GM12878 (cell line): ENCODE measurements around the gene ZNF182. TPM values are rescaled to one million over a fixed set of nuclear protein-coding genes. Genes with fewer than 3 reads are reported as not detected.
A peak's percentile ranks its signal among the peaks of the same experiment; 100 is the strongest.

Experiments
- ATAC-seq: fragments of 200-7000 bp; cut with Tn5 transposase; 3 replicates; pipeline ENCODE4 v1.9.1; 2020; ENCODE audit warnings: mild to moderate bottlenecking, moderate library complexity
- BruUV-seq: library from RNA; stranded (reverse); fragments of 400-500 nt; replicated peaks from 2 replicates; lab custom pipeline; 2021; lab: Mats Ljungman, UMichigan
- CTCF ChIA-PET: fragments of 300-600 bp; sonication (Branson Sonifier 250); formaldehyde crosslinking; extraction: SDS; loops from one replicate; lab custom pipeline; 2021; ENCODE audit warnings: inconsistent platforms; lab: Yijun Ruan, JAX
- POLR2A ChIA-PET: fragments of 350-600 bp; formaldehyde crosslinking; extraction: SDS; loops from one replicate; lab custom pipeline; 2021; ENCODE audit warnings: inconsistent platforms; lab: Charles Lee
- RAD21 ChIA-PET: fragments of 300-600 bp; sonication (Branson Sonifier 250); formaldehyde crosslinking; loops from one replicate; lab custom pipeline; 2023; ENCODE audit warnings: antibody characterized with exemption; ENCODE audit not compliant: unreplicated experiment; lab: Charles Lee
- SMC1A ChIA-PET: fragments of 300-600 bp; sonication (Branson Sonifier 250); formaldehyde crosslinking; loops from one replicate; lab custom pipeline; 2023; ENCODE audit not compliant: unreplicated experiment, uncharacterized antibody; lab: Charles Lee
- DNase-seq: peaks from one replicate; pipeline ENCODE4 v3.0.0-alpha.2; 2011; ENCODE audit warnings: low read depth, low spot score
- FAIRE-seq: peaks from 3 replicates; lab custom pipeline; 2011; peaks lifted over from hg19 to GRCh38; lab: Jason Lieb, UNC
- H2AFZ ChIP-seq: 2 replicates; pipeline ENCODE4 v1.6.0; 2011; ENCODE audit warnings: low read depth, low read length, control low read depth; ENCODE audit not compliant: control insufficient read depth
- H3K27ac ChIP-seq: 2 replicates; pipeline ENCODE4 v1.5.1; 2011; ENCODE audit warnings: control low read depth; ENCODE audit not compliant: control insufficient read depth, insufficient read depth
- H3K27me3 ChIP-seq, 2 experiments: replicated peaks in 1 of 2; 2 replicates each; pipeline versions ENCODE4 v1.6.0 to v1.6.1; 2011; ENCODE audit warnings: low read length in 1 of 2; ENCODE audit not compliant: control insufficient read depth in 2 of 2, insufficient read depth in 2 of 2
- H3K36me3 ChIP-seq, 2 experiments: 2 replicates each; pipeline ENCODE4 v1.5.1; 2011; ENCODE audit warnings: low read length in 1 of 2; ENCODE audit not compliant: control insufficient read depth in 2 of 2, insufficient read depth in 2 of 2
- H3K4me1 ChIP-seq: 2 replicates; pipeline ENCODE4 v1.6.1; 2011; ENCODE audit warnings: mild to moderate bottlenecking, low read length, moderate library complexity, mixed read lengths; ENCODE audit not compliant: control insufficient read depth, insufficient read depth
- H3K4me2 ChIP-seq: 2 replicates; pipeline ENCODE4 v1.6.0; 2011; ENCODE audit warnings: control low read depth; ENCODE audit not compliant: control insufficient read depth, insufficient read depth
- H3K4me3 ChIP-seq: fragments of 200-600 bp; sonication (generic); 2 replicates; pipeline ENCODE4 v1.5.1; 2016
- H3K79me2 ChIP-seq: 2 replicates; pipeline ENCODE4 v1.6.0; 2011; ENCODE audit warnings: low read length; ENCODE audit not compliant: control insufficient read depth, insufficient read depth
- H3K9ac ChIP-seq: 2 replicates; pipeline ENCODE4 v1.8.0; 2011; ENCODE audit warnings: low read length, control low read depth, mixed read lengths; ENCODE audit not compliant: control insufficient read depth, insufficient read depth
- H3K9me3 ChIP-seq: replicated peaks from 3 replicates; pipeline ENCODE4 v1.5.1; 2011; ENCODE audit warnings: mild to moderate bottlenecking, low read length; ENCODE audit not compliant: control insufficient read depth, insufficient read depth
- H4K20me1 ChIP-seq: 2 replicates; pipeline ENCODE4 v1.6.0; 2011; ENCODE audit not compliant: control insufficient read depth, insufficient read depth
- E2F8 ChIP-seq: fragments of 450-650 bp; IDR thresholded peaks from 2 replicates; pipeline ENCODE4 v1.6.1; 2018; ENCODE audit warnings: mild to moderate bottlenecking, low read depth, moderate library complexity; ENCODE audit not compliant: partially characterized antibody
- GATAD2B ChIP-seq: fragments of 450-650 bp; conservative IDR thresholded peaks from 2 replicates; pipeline ENCODE4 v1.6.1; 2017; ENCODE audit warnings: low read depth, mild to moderate bottlenecking, moderate library complexity
- IKZF2 ChIP-seq, 2 experiments: fragments of 450-650 bp; IDR thresholded peaks; 2 replicates each; pipeline ENCODE4 v1.6.1; 2017; ENCODE audit warnings: mild to moderate bottlenecking in 2 of 2, moderate library complexity in 2 of 2
- NFIC ChIP-seq: IDR thresholded peaks from 2 replicates; pipeline ENCODE4 v1.6.1; 2012; ENCODE audit warnings: low read depth, mild to moderate bottlenecking, inconsistent platforms, low read length, moderate library complexity
- POU2F2 ChIP-seq: IDR thresholded peaks from 3 replicates; pipeline ENCODE4 v1.6.1; 2011; ENCODE audit warnings: low read depth, mild to moderate bottlenecking, low read length, borderline replicate concordance
- RELB ChIP-seq: fragments of 450-650 bp; IDR thresholded peaks from 2 replicates; pipeline ENCODE4 v1.6.1; 2017; ENCODE audit warnings: low read depth, mild to moderate bottlenecking, moderate library complexity
- SMC3 ChIP-seq: IDR thresholded peaks from 2 replicates; pipeline ENCODE4 v1.6.1; 2011; ENCODE audit warnings: low read length, improper control_type of control experiment, borderline replicate concordance
- ZBTB40 ChIP-seq: fragments of 450-650 bp; IDR thresholded peaks from 2 replicates; pipeline ENCODE4 v1.6.1; 2016; ENCODE audit warnings: mild to moderate bottlenecking, moderate library complexity, borderline replicate concordance
- WGBS: methylation state at CpG from one replicate; pipeline ENCODE4 v1.1.6; 2016; ENCODE audit warnings: low lambda C conversion rate; ENCODE audit not compliant: insufficient replicate concordance, insufficient coverage; ENCODE audit errors: missing lambda C conversion rate; 5-methylcytosine and 5-hydroxymethylcytosine counted together
- in situ Hi-C: fragments of 300-500 bp; cut with MboI; formaldehyde crosslinking; loops from 9 replicates; pipeline ENCODE4 v1.14.3; 2018; ENCODE audit warnings: mixed read lengths
- intact Hi-C: fragments of 100-400 bp; cut with micrococcal nuclease; formaldehyde crosslinking; loops from one replicate; pipeline ENCODE4 v1.14.2; 2022; ENCODE audit not compliant: unreplicated experiment
- polyA plus RNA-seq, 11 experiments: library from polyadenylated mRNA; depleted of rRNA in 4 of 11; unstranded in 6 of 11; stranded (reverse) in 5 of 11; fragments of >200 nt; fragmentation: Nextera tagmentation in 4 of 11; fragmentation: Illumina TruSeq in 1 of 11; extraction: Ambion mirVana in 4 of 11; extraction: Trizol in 1 of 11; gene quantifications; 1 replicate in 1 of 11; 2 replicates in 10 of 11; pipeline versions ENCODE4 v1.2.1 to v1.2.3, GENCODE V29; 2011 to 2016; ENCODE audit warnings: inconsistent platforms in 2 of 11, missing spikeins in 2 of 11, low read depth in 1 of 11
- total RNA-seq, 4 experiments: library from RNA; depleted of rRNA in 3 of 4; stranded (reverse); fragments of >200 nt in 3 of 4; fragmentation: Illumina TruSeq in 1 of 4; extraction: Trizol in 1 of 4; gene quantifications; 2 replicates each; pipeline versions ENCODE4 v1.2.1 to v1.2.3, GENCODE V29; 2013 to 2021

Gene ZNF182
- total and polyA plus RNA-seq, 10 of the 15 experiments (the other 5 are each of a cell fraction or from before 2014, with no cell fraction given): 0.85 to 7.0 (median 5.3) TPM

- peak; percentile 63 for TF ChIP-seq SMC3
Observed at GRCh38 chrX:48025561-48025960, 21.8 kb upstream of the ZNF182 start (continued).

- POLR2A ChIA-PET: no interaction called here
- H3K79me2 ChIP-seq: no peaks in the 10 kb centered on the region
- no peak for TF ChIP-seq IKZF2 (IDR thresholded peaks at IDR 0.05)
- no peak for TF ChIP-seq E2F8
- no peak for TF ChIP-seq POU2F2
- no peak for TF ChIP-seq NFIC
- TF ChIP-seq RELB: no peak
- TF ChIP-seq ZBTB40: no peak
- TF ChIP-seq GATAD2B: no peak
- H3K4me3 ChIP-seq: no peak overlapping the region
- DNase-seq: no peak
- no peak overlapping the region for H3K9ac ChIP-seq
- SMC1A ChIA-PET: interaction anchor here (1.6 to 1.9 kb wide), 3 partner anchors 168 to 193 kb away, joined by 4 to 5 read pairs (median 5); no protein-coding TSS in a partner anchor
- CTCF ChIA-PET: interaction anchor here (0.9 to 3.9 kb wide), 2 partner anchors 64 to 191 kb away, joined by 3 to 18 read pairs; no protein-coding TSS in a partner anchor
- no peaks in the 10 kb centered on the region for H3K9me3 ChIP-seq
- RAD21 ChIA-PET: no interaction called here
- WGBS: 74% methylated on average over 3 of the region's 3 CpGs
- no TSS peak for BruUV-seq
- H3K27me3 ChIP-seq: no peaks in the 10 kb centered on the region
- no peak overlapping the region for H3K27ac ChIP-seq
- no peak for ATAC-seq
- no peak overlapping the region for H2AFZ ChIP-seq
- no peaks in the 10 kb centered on the region for H4K20me1 ChIP-seq
- in situ Hi-C loops: loop anchor here (10.0 kb wide), 1 partner anchor 458 kb away; the partner anchor contains the start of gene ARAF
- no peaks in the 10 kb centered on the region for H3K4me1 ChIP-seq
- intact Hi-C loops: no loop called here
- no peak for FAIRE-seq
- no peaks in the 10 kb centered on the region for H3K36me3 ChIP-seq
- H3K4me2 ChIP-seq: no peak overlapping the region
Observed at GRCh38 chrX:48022738-48023137, 18.9 kb upstream of the ZNF182 start.
